Measurements from ENCODE around the gene TMEM250.

DNA sequence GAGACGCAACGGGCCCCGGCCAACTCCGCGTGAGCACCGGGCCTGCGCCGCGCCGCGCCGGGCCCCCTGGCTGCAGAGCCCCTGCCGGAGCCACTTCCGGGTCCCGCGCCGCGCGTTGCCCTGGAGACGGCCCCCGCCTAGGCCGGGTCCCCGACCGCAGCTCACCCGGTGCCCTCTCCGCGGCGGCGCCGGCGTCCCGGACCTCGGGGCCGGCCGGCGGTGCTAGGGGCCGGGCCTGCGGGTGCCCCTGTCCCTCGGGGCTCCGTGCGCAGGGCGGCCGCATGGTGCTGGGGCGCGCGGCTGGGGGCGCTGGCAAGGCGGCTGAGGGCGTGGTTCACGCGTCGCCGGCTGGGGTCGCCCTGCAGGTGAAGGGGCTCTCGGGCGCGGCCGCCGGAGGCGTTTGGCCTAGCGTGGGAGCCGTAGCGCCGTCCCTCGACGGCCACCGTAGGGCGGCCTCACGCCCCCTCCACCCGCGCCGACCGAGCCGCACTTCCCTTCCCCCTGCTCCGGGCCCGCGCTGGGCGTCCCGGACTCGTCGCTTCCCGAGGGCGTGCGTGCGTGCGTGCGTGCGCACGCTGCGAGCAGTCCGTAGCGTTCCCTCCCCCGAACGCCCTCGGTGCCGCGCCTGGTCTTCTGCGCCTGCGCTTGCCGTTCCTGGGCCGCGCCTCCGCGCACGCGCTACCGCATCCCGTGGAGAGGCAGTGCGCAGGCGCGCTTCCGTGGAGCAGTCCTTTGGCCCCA, at the start of gene TMEM250:
- TF ChIP-seq CTCF (IDR thresholded peaks at IDR 0.05; ENCODE audit: insufficient read depth, low read depth, low read length) = no peak
- TF ChIP-seq EZH2 (IDR thresholded peaks at IDR 0.05; ENCODE audit: insufficient read depth, low read length) = no peak

Measured in astrocyte (in vitro differentiated cells and primary cell).